HEK293 (cell line): Measurements from ENCODE around the gene ARSB.

Experiments used
- CTCF ChIA-PET: fragments of 350-600 bp; formaldehyde crosslinking; extraction: SDS; loops from one replicate; lab custom pipeline; 2021; ENCODE audit warnings: antibody characterized with exemption; lab: Yijun Ruan, JAX
- POLR2A ChIA-PET: fragments of 300-600 bp; formaldehyde crosslinking; extraction: SDS; loops from one replicate; lab custom pipeline; 2020; ENCODE audit warnings: antibody characterized with exemption, inconsistent platforms; lab: Yijun Ruan, JAX
- H3K27ac ChIP-seq: fragments of 200-500 bp; sonication (Bioruptor generic); 2 replicates; pipeline ENCODE4 v1.5.1; 2014; ENCODE audit warnings: low read depth, low read length, control low read depth, inconsistent platforms; ENCODE audit errors: extremely low read depth
- H3K36me3 ChIP-seq, 2 experiments: fragments of 200-500 bp in 1 of 2; sonication (Bioruptor generic) in 1 of 2; 1 replicate in 1 of 2; 2 replicates in 1 of 2; pipeline ENCODE4 v1.5.1; 2014 to 2017; ENCODE audit warnings: inconsistent platforms in 2 of 2, low read length in 2 of 2; ENCODE audit not compliant: control insufficient read depth in 2 of 2, insufficient read depth in 1 of 2
- H3K4me1 ChIP-seq: fragments of 200-500 bp; sonication (Bioruptor generic); 2 replicates; pipeline ENCODE4 v1.5.1; 2014; ENCODE audit warnings: mild to moderate bottlenecking, low read length, inconsistent platforms; ENCODE audit not compliant: control insufficient read depth, insufficient read depth
- H3K4me3 ChIP-seq: 2 replicates; pipeline ENCODE4 v1.5.1; 2011; ENCODE audit warnings: low read depth, mild to moderate bottlenecking, control low read depth, low read length, moderate library complexity
- H3K9me3 ChIP-seq: fragments of 200-500 bp; sonication (Bioruptor generic); 2 replicates; pipeline ENCODE4 v1.5.1; 2014; ENCODE audit warnings: low read depth, low read length, inconsistent platforms; ENCODE audit not compliant: control insufficient read depth, insufficient read depth
- BCL11A ChIP-seq: fragments of 450-650 bp; formaldehyde crosslinking; IDR thresholded peaks from 2 replicates; pipeline ENCODE4 v1.5.1; 2016; ENCODE audit warnings: low read depth, missing biosample characterization, missing genetic modification characterization
- GLIS1 ChIP-seq: fragments of 450-650 bp; formaldehyde crosslinking; IDR thresholded peaks from 2 replicates; pipeline ENCODE4 v1.5.1; 2016; ENCODE audit warnings: missing biosample characterization, missing genetic modification characterization
- GLIS2 ChIP-seq: fragments of 450-650 bp; formaldehyde crosslinking; IDR thresholded peaks from 2 replicates; pipeline ENCODE4 v1.5.1; 2016; ENCODE audit warnings: missing biosample characterization, missing genetic modification characterization
- HOXA7 ChIP-seq: sonication (generic); formaldehyde crosslinking; IDR thresholded peaks from 2 replicates; pipeline ENCODE4 v1.8.1; 2022; ENCODE audit warnings: missing genetic modification reagents, borderline replicate concordance
- HOXC10 ChIP-seq: sonication (generic); formaldehyde crosslinking; IDR thresholded peaks from 2 replicates; pipeline ENCODE4 v1.8.1; 2023; ENCODE audit warnings: mild to moderate bottlenecking, missing genetic modification reagents
- HOXD13 ChIP-seq: sonication (generic); formaldehyde crosslinking; IDR thresholded peaks from 2 replicates; pipeline ENCODE4 v1.8.0; 2022; ENCODE audit warnings: missing genetic modification reagents, borderline replicate concordance
- REPIN1 ChIP-seq: fragments of 450-650 bp; formaldehyde crosslinking; IDR thresholded peaks from 2 replicates; pipeline ENCODE4 v1.5.1; 2017; ENCODE audit warnings: missing biosample characterization, missing genetic modification characterization, low read depth
- SCRT2 ChIP-seq: fragments of 450-650 bp; formaldehyde crosslinking; IDR thresholded peaks from 2 replicates; pipeline ENCODE4 v1.5.1; 2016; ENCODE audit warnings: missing biosample characterization, missing genetic modification characterization
- ZBTB21 ChIP-seq: fragments of 450-650 bp; formaldehyde crosslinking; IDR thresholded peaks from 2 replicates; pipeline ENCODE4 v1.5.1; 2017; ENCODE audit warnings: missing biosample characterization, missing genetic modification characterization
- ZNF202 ChIP-seq: fragments of 450-650 bp; formaldehyde crosslinking; IDR thresholded peaks from 2 replicates; pipeline ENCODE4 v1.5.1; 2016; ENCODE audit warnings: missing biosample characterization, missing genetic modification characterization, borderline replicate concordance
- ZNF24 ChIP-seq: fragments of 450-650 bp; formaldehyde crosslinking; IDR thresholded peaks from 2 replicates; pipeline ENCODE4 v1.5.1; 2016; ENCODE audit warnings: missing biosample characterization, missing genetic modification characterization
- ZNF354C ChIP-seq: fragments of 450-650 bp; formaldehyde crosslinking; IDR thresholded peaks from 2 replicates; pipeline ENCODE4 v1.5.1; 2016; ENCODE audit warnings: missing biosample characterization, missing genetic modification characterization, low read depth, borderline replicate concordance
- ZNF391 ChIP-seq: fragments of 450-650 bp; formaldehyde crosslinking; IDR thresholded peaks from 2 replicates; pipeline ENCODE4 v1.5.1; 2016; ENCODE audit warnings: low read depth, missing biosample characterization, missing genetic modification characterization, borderline replicate concordance
- ZNF544 ChIP-seq: fragments of 450-650 bp; formaldehyde crosslinking; IDR thresholded peaks from 2 replicates; pipeline ENCODE4 v1.5.0; 2017; ENCODE audit warnings: missing biosample characterization, missing genetic modification characterization
- ZNF549 ChIP-seq: fragments of 450-650 bp; IDR thresholded peaks from 2 replicates; pipeline ENCODE4 v1.5.1; 2018; ENCODE audit warnings: missing biosample characterization, missing genetic modification characterization, mild to moderate bottlenecking, inconsistent platforms, moderate library complexity
- ZNF560 ChIP-seq: fragments of 450-650 bp; formaldehyde crosslinking; IDR thresholded peaks from 2 replicates; pipeline ENCODE4 v1.5.1; 2017; ENCODE audit warnings: missing biosample characterization, missing genetic modification characterization, borderline replicate concordance
- ZNF623 ChIP-seq: fragments of 450-650 bp; formaldehyde crosslinking; IDR thresholded peaks from 2 replicates; pipeline ENCODE4 v1.5.1; 2016; ENCODE audit warnings: missing biosample characterization, missing genetic modification characterization
- ZNF677 ChIP-seq: fragments of 450-650 bp; IDR thresholded peaks from 2 replicates; pipeline ENCODE4 v1.5.0; 2018; ENCODE audit warnings: missing biosample characterization, mild to moderate bottlenecking, missing genetic modification characterization, moderate library complexity
- ZNF76 ChIP-seq: fragments of 450-650 bp; formaldehyde crosslinking; IDR thresholded peaks from 2 replicates; pipeline ENCODE4; 2016; ENCODE audit warnings: low read depth, missing biosample characterization, missing genetic modification characterization, borderline replicate concordance
- ZSCAN23 ChIP-seq: fragments of 450-650 bp; formaldehyde crosslinking; IDR thresholded peaks from 2 replicates; pipeline ENCODE4 v1.5.1; 2016; ENCODE audit warnings: missing biosample characterization, missing genetic modification characterization
- TF ChIP-seq, protein P1 (sequence below): fragments of 450-650 bp; IDR thresholded peaks from 2 replicates; pipeline ENCODE4 v1.5.1; 2018; ENCODE audit warnings: missing biosample characterization, mild to moderate bottlenecking, missing genetic modification characterization
- TF ChIP-seq, protein P2 (sequence below): fragments of 450-650 bp; formaldehyde crosslinking; IDR thresholded peaks from 2 replicates; pipeline ENCODE4 v1.5.1; 2016; ENCODE audit warnings: missing biosample characterization, missing genetic modification characterization
- TF ChIP-seq, protein P3 (sequence below): fragments of 450-650 bp; formaldehyde crosslinking; IDR thresholded peaks from 2 replicates; pipeline ENCODE4 v1.5.1; 2016; ENCODE audit warnings: missing biosample characterization, missing genetic modification characterization
- TF ChIP-seq, protein P4 (sequence below): fragments of 450-650 bp; formaldehyde crosslinking; IDR thresholded peaks from 2 replicates; pipeline ENCODE4 v1.5.1; 2017; ENCODE audit warnings: missing biosample characterization, missing genetic modification characterization

The ARSB gene

DNA sequence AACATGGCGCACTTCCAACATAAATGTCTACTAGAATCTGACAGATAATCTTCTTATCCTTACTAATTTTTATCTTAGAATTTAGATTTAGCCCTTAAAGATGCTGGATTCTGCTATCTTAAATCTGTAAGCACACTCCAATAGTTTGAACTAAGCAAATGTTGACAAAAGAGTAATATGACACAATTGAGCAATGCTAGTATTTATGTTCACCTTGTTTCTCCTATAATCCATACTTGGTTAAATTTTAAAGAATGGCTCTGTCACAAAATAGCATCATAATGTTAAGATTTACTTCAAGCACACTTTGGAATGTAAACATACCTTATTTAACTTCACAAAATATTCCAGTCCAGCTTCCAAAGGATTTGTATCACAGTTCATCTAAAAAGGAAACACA is 38.8 kb upstream of the ARSB start:
- Histone ChIP-seq H3K9me3 (no peaks in the 10 kb centered on the region), H3K4me3 (no peak overlapping the region), H3K36me3 (no peaks in the 10 kb centered on the region), H3K4me1 (peaks cover 5% of the 10 kb centered on the region), H3K27ac (no peak overlapping the region)
- TF ChIP-seq ZNF391 (tag by site-specific recombination) (no peak), ZBTB21 (no peak), ZNF202 (no peak), ZNF560 (tag by site-specific recombination) (no peak), ZNF354C (tag by site-specific recombination) (no peak)
- CTCF ChIA-PET: interaction anchor here (0.6 to 9.6 kb wide), 46 partner anchors 12 to 1065 kb away, joined by 3 to 303 read pairs (median 6); partner anchors contain the start of gene ARSB
- POLR2A ChIA-PET: no interaction called here

DNA sequence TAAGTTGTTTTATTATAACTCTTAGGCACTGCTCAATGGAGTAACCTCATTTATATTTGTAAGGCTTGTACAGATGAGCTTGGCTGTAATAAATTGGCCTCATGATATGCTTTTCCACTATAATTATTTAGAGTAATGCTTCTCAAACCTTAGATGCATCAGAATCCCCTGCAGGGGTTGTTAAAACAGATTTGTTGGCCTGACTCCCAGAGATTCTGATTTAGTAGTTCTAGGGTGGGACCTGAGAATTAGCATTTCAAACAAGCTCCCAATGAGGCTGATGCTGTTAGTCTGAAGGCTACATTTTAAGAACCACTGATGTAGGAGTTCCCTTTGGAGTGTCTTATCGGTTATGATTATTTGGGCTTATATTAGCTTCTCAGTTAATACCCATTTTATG is 38.2 kb upstream of the ARSB start:
- Histone ChIP-seq H3K4me3 (no peak overlapping the region), H3K27ac (no peak overlapping the region), H3K9me3 (no peaks in the 10 kb centered on the region), H3K36me3 (no peaks in the 10 kb centered on the region), H3K4me1 (peaks cover 5% of the 10 kb centered on the region)
- TF ChIP-seq REPIN1 (tag by site-specific recombination) (no peak), HOXD13 (no peak), ZNF544 (tag by site-specific recombination) (no peak), ZSCAN23 (tag by site-specific recombination) (no peak), GLIS1 (tag by site-specific recombination) (peak; percentile 11; the same call in 1 of the 2 replicates), GLIS2 (tag by site-specific recombination) (no peak)
- TF ChIP-seq, protein P1, sequence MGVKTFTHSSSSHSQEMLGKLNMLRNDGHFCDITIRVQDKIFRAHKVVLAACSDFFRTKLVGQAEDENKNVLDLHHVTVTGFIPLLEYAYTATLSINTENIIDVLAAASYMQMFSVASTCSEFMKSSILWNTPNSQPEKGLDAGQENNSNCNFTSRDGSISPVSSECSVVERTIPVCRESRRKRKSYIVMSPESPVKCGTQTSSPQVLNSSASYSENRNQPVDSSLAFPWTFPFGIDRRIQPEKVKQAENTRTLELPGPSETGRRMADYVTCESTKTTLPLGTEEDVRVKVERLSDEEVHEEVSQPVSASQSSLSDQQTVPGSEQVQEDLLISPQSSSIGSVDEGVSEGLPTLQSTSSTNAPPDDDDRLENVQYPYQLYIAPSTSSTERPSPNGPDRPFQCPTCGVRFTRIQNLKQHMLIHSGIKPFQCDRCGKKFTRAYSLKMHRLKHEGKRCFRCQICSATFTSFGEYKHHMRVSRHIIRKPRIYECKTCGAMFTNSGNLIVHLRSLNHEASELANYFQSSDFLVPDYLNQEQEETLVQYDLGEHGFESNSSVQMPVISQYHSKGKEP: 0 out of 2 replicates have a peak, but pooled peaks have one; percentile 52
- TF ChIP-seq, protein P2, sequence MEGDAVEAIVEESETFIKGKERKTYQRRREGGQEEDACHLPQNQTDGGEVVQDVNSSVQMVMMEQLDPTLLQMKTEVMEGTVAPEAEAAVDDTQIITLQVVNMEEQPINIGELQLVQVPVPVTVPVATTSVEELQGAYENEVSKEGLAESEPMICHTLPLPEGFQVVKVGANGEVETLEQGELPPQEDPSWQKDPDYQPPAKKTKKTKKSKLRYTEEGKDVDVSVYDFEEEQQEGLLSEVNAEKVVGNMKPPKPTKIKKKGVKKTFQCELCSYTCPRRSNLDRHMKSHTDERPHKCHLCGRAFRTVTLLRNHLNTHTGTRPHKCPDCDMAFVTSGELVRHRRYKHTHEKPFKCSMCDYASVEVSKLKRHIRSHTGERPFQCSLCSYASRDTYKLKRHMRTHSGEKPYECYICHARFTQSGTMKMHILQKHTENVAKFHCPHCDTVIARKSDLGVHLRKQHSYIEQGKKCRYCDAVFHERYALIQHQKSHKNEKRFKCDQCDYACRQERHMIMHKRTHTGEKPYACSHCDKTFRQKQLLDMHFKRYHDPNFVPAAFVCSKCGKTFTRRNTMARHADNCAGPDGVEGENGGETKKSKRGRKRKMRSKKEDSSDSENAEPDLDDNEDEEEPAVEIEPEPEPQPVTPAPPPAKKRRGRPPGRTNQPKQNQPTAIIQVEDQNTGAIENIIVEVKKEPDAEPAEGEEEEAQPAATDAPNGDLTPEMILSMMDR (tag by site-specific recombination): no peak
- POLR2A ChIA-PET: no interaction called here
- CTCF ChIA-PET: interaction anchor here (0.6 to 9.6 kb wide), 19 partner anchors 12 to 1066 kb away, joined by 3 to 303 read pairs (median 4); no protein-coding TSS in a partner anchor

DNA sequence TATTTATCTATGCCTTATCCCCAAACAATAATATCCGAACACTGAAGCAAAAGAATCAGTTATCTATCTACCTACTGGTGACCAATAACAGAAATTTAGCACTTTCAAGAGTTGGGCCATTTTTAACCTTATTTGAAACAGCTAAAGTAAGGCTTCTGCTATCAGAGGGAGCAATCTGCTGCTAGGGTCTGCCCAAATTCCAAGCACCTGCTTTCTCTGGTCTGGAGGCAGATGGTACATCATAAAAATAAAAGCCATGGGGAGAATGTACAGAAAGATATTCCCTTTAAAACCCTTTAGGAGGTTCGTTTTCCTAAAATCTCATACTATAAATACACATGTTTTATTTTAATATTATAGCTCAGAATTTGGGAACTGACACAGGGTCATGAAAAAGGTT is 37.7 kb upstream of the ARSB start:
- Histone ChIP-seq H3K9me3 (no peaks in the 10 kb centered on the region), H3K4me3 (no peak overlapping the region), H3K27ac (no peak overlapping the region), H3K4me1 (peaks cover 5% of the 10 kb centered on the region), H3K36me3 (no peaks in the 10 kb centered on the region)
- ChIA-PET POLR2A (no interaction called here), CTCF (interaction anchor here (0.6 to 9.6 kb wide), 19 partner anchors 7 to 836 kb away, joined by 3 to 303 read pairs (median 4); no protein-coding TSS in a partner anchor)
- no peak for TF ChIP-seq BCL11A (tag by site-specific recombination)
- no peak for TF ChIP-seq HOXC10 (CRISPR knock-in tag)
- no peak for TF ChIP-seq ZNF677 (tag by site-specific recombination)
- no peak for TF ChIP-seq ZNF549 (tag by site-specific recombination)
- TF ChIP-seq, protein P3, sequence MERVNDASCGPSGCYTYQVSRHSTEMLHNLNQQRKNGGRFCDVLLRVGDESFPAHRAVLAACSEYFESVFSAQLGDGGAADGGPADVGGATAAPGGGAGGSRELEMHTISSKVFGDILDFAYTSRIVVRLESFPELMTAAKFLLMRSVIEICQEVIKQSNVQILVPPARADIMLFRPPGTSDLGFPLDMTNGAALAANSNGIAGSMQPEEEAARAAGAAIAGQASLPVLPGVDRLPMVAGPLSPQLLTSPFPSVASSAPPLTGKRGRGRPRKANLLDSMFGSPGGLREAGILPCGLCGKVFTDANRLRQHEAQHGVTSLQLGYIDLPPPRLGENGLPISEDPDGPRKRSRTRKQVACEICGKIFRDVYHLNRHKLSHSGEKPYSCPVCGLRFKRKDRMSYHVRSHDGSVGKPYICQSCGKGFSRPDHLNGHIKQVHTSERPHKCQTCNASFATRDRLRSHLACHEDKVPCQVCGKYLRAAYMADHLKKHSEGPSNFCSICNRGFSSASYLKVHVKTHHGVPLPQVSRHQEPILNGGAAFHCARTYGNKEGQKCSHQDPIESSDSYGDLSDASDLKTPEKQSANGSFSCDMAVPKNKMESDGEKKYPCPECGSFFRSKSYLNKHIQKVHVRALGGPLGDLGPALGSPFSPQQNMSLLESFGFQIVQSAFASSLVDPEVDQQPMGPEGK (tag by site-specific recombination): no peak
- TF ChIP-seq, protein P4, sequence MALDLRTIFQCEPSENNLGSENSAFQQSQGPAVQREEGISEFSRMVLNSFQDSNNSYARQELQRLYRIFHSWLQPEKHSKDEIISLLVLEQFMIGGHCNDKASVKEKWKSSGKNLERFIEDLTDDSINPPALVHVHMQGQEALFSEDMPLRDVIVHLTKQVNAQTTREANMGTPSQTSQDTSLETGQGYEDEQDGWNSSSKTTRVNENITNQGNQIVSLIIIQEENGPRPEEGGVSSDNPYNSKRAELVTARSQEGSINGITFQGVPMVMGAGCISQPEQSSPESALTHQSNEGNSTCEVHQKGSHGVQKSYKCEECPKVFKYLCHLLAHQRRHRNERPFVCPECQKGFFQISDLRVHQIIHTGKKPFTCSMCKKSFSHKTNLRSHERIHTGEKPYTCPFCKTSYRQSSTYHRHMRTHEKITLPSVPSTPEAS: no peak
- no peak for TF ChIP-seq SCRT2 (tag by site-specific recombination)
- no peak for TF ChIP-seq ZNF623
- no peak for TF ChIP-seq ZNF24 (tag by site-specific recombination)
- no peak for TF ChIP-seq ZNF76
- TF ChIP-seq HOXA7 (CRISPR knock-in tag): no peak
